GM12801 (cell line): ENCODE results near the gene MARVELD3.

Source experiments
- CTCF ChIP-seq: IDR thresholded peaks from one replicate; pipeline ENCODE4 v1.5.1; 2011; ENCODE audit warnings: control low read depth; ENCODE audit not compliant: insufficient read length; ENCODE audit errors: extremely low read depth

Gene MARVELD3

GRCh38 chr16:71593048-71593999 lies 32.7 kb upstream of the MARVELD3 start:
- no peak for TF ChIP-seq CTCF

GRCh38 chr16:71594000-71594646 lies 31.9 kb upstream of the MARVELD3 start:
- no peak for TF ChIP-seq CTCF

GRCh38 chr16:71600822-71601221 lies 25.2 kb upstream of the MARVELD3 start:
- TF ChIP-seq CTCF, result no peak

- TF ChIP-seq CTCF, result no peak
These were observed 16.9 kb upstream of the MARVELD3 start for GRCh38 chr16:71609066-71609465.

GRCh38 chr16:71610447-71610846 lies 15.5 kb upstream of the MARVELD3 start:
- TF ChIP-seq CTCF, result no peak

GRCh38 chr16:71610936-71611871 lies 14.8 kb upstream of the MARVELD3 start:
- TF ChIP-seq CTCF, result peak; percentile 29

- TF ChIP-seq CTCF, result no peak
These were observed 7.6 kb upstream of the MARVELD3 start for GRCh38 chr16:71618429-71618828.
